SK-N-SH treated with all-trans-retinoic acid at 6 μM for 48 hours (cell line): Measurements from ENCODE around the gene WDR54.
"Not testable (repeated sequence)": the region's sequence is repeated elsewhere in the genome, so short reads cannot be mapped to it uniquely, and the experiment has no call there.

Experiments
- ATAC-seq: fragments of 200-7000 bp; cut with Tn5 transposase; 3 replicates; pipeline ENCODE4 v1.9.1; 2020; ENCODE audit warnings: mild to moderate bottlenecking, moderate library complexity
- BACH2 ChIP-seq: fragments of 250-450 bp; sonication (Bioruptor Pico); IDR thresholded peaks from 2 replicates; pipeline ENCODE4 v1.9.0; 2021; ENCODE audit warnings: mild to moderate bottlenecking, borderline replicate concordance
- CREB5 ChIP-seq: fragments of 250-450 bp; sonication (Bioruptor Pico); IDR thresholded peaks from 2 replicates; pipeline ENCODE4 v1.5.1; 2020; ENCODE audit warnings: low read depth, mild to moderate bottlenecking, moderate library complexity
- CSDC2 ChIP-seq: fragments of 250-450 bp; sonication (Bioruptor Pico); IDR thresholded peaks from 2 replicates; pipeline ENCODE4 v1.5.0; 2020; ENCODE audit warnings: mild to moderate bottlenecking, moderate library complexity
- CSRNP3 ChIP-seq: fragments of 250-450 bp; sonication (Bioruptor Pico); IDR thresholded peaks from 2 replicates; pipeline ENCODE4 v1.5.1; 2021; ENCODE audit warnings: mild to moderate bottlenecking, moderate library complexity
- ESRRG ChIP-seq: fragments of 250-450 bp; sonication (Bioruptor Pico); IDR thresholded peaks from 2 replicates; pipeline ENCODE4 v1.6.1; 2021; ENCODE audit warnings: mild to moderate bottlenecking
- ISL1 ChIP-seq: fragments of 250-450 bp; sonication (Bioruptor Pico); IDR thresholded peaks from 2 replicates; pipeline ENCODE4 v2.1.2; 2022; ENCODE audit warnings: mild to moderate bottlenecking, moderate library complexity
- POU6F1 ChIP-seq: fragments of 250-450 bp; sonication (Bioruptor Pico); IDR thresholded peaks from 2 replicates; pipeline ENCODE4 v1.8.0; 2021; ENCODE audit warnings: low read depth, mild to moderate bottlenecking, moderate library complexity, borderline replicate concordance
- PPARA ChIP-seq: fragments of 250-450 bp; sonication (Bioruptor Pico); IDR thresholded peaks from 2 replicates; pipeline ENCODE4 v1.5.0; 2020; ENCODE audit warnings: mild to moderate bottlenecking, borderline replicate concordance
- RARB ChIP-seq: fragments of 250-450 bp; sonication (Bioruptor Pico); IDR thresholded peaks from 2 replicates; pipeline ENCODE4 v1.8.0; 2021; ENCODE audit warnings: mild to moderate bottlenecking, moderate library complexity
- TCF4 ChIP-seq: fragments of 250-450 bp; sonication (Bioruptor Pico); IDR thresholded peaks from 2 replicates; pipeline ENCODE4 v1.8.0; 2021; ENCODE audit warnings: mild to moderate bottlenecking, moderate library complexity, borderline replicate concordance
- TOX ChIP-seq: fragments of 250-450 bp; sonication (Bioruptor Pico); IDR thresholded peaks from 2 replicates; pipeline ENCODE4 v1.8.0; 2021; ENCODE audit warnings: mild to moderate bottlenecking, moderate library complexity, borderline replicate concordance
- TSHZ2 ChIP-seq: fragments of 250-450 bp; sonication (Bioruptor Pico); IDR thresholded peaks from 2 replicates; pipeline ENCODE4 v1.5.0; 2020; ENCODE audit warnings: mild to moderate bottlenecking, moderate library complexity
- ZFP30 ChIP-seq: fragments of 450-650 bp; formaldehyde crosslinking; IDR thresholded peaks from 2 replicates; pipeline ENCODE4 v1.5.0; 2022; ENCODE audit warnings: mild to moderate bottlenecking, moderate library complexity
- ZNF565 ChIP-seq: fragments of 450-650 bp; formaldehyde crosslinking; conservative IDR thresholded peaks from 2 replicates; pipeline ENCODE4 v1.5.0; 2020; ENCODE audit warnings: low read depth, mild to moderate bottlenecking, moderate library complexity
- ZNF8 ChIP-seq: fragments of 450-650 bp; formaldehyde crosslinking; IDR thresholded peaks from 2 replicates; pipeline ENCODE4 v1.5.0; 2020; ENCODE audit warnings: mild to moderate bottlenecking, moderate library complexity

The WDR54 gene

GRCh38 chr2:74420006-74420405 lies 1.5 kb upstream of the WDR54 start:
- ATAC-seq, result no peak
- no peak for TF ChIP-seq BACH2 (CRISPR knock-in tag)
- TF ChIP-seq CREB5 (CRISPR knock-in tag), result no peak
- TF ChIP-seq CSRNP3, result no peak
- no peak for TF ChIP-seq ZFP30 (CRISPR knock-in tag)
- no peak for TF ChIP-seq ISL1 (CRISPR knock-in tag)
- no peak for TF ChIP-seq TOX (CRISPR knock-in tag)
- TF ChIP-seq TCF4 (CRISPR knock-in tag), result no peak
- no peak for TF ChIP-seq ZNF565 (CRISPR knock-in tag)
- no peak for TF ChIP-seq TSHZ2
- no peak for TF ChIP-seq CSDC2 (CRISPR knock-in tag)
- no peak for TF ChIP-seq ZNF8 (CRISPR knock-in tag)
- TF ChIP-seq ESRRG (CRISPR knock-in tag), result no peak
- TF ChIP-seq, all 23 proteins: peak for 0

GRCh38 chr2:74420443-74421103 lies 957 bp upstream of the WDR54 start:
- ATAC-seq, result not testable (repeated sequence)

- no peak for TF ChIP-seq RARB
- TF ChIP-seq PPARA, result no peak
- no peak for TF ChIP-seq ZFP30 (CRISPR knock-in tag)
- TF ChIP-seq ISL1 (CRISPR knock-in tag), result no peak
- no peak for TF ChIP-seq TOX (CRISPR knock-in tag)
- no peak for TF ChIP-seq TCF4 (CRISPR knock-in tag)
- no peak for TF ChIP-seq POU6F1 (CRISPR knock-in tag)
- TF ChIP-seq TSHZ2, result no peak
- no peak for ATAC-seq
Measured at GRCh38 chr2:74423231-74424095, 1.9 kb downstream of the WDR54 start.
